HG03108 (cell line): Measurements from ENCODE around the gene RTBDN.
"Not testable (repeated sequence)": the region's sequence is repeated elsewhere in the genome, so short reads cannot be mapped to it uniquely, and the experiment has no call there.

Source experiments
- ATAC-seq: cut with Tn5 transposase; IDR thresholded peaks from one replicate; pipeline ENCODE4 v1.9.1; 2021; ENCODE audit warnings: moderate library complexity; ENCODE audit not compliant: unreplicated experiment

RTBDN gene

GRCh38 chr19:12825254-12826131 lies 8.9 kb downstream of the RTBDN start:
- ATAC-seq, result no peak

- no peak for ATAC-seq
These were observed 12.6 kb downstream of the RTBDN start for GRCh38 chr19:12821761-12822160.

GRCh38 chr19:12817810-12818209 lies 16.6 kb downstream of the RTBDN start:
- ATAC-seq, result not testable (repeated sequence)

GRCh38 chr19:12817188-12817587 lies 17.2 kb downstream of the RTBDN start:
- not testable (repeated sequence) for ATAC-seq

GRCh38 chr19:12815088-12815487 lies 19.3 kb downstream of the RTBDN start:
- ATAC-seq, result no peak

DNA sequence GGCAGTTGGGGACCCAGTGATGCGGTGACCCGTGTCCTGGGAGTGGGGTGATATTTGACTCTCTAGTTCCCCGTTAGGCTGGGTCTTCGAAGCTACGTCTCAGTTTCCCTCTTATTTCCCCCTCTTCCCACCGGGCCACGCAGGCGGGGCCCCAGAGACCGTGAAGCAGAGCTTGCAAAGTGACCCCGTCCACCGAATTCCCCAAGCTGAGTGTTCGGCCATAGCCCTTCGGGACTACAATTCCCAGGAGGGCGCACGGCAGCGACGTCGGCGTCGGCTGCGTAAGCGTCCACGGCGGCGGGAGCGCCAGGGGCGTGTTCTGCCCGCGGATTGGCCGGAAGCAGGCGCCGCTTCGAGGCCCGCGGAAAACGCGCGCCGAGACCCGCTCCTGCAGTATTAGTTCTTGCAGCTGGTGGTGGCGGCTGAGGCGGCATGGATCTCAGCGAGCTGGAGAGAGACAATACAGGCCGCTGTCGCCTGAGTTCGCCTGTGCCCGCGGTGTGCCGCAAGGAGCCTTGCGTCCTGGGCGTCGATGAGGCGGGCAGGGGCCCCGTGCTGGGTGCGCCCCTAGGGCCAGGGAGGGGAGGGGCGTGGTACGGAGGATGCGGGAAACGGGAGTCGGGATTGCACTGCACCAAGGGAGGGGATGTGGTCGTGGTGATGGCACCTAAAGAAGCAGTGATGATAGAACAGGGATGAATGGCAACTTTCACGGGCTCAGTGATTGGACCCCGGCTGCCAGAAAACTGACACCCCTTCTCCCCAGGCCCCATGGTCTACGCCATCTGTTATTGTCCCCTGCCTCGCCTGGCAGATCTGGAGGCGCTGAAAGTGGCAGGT lies 27.9 kb downstream of the RTBDN start, which contains the start of gene RNASEH2A:
RNASEH2A (plus strand) TSS at position 343 of the 840 bp plus-strand sequence; CDS start at position 433, 90 bp downstream.
- peak; percentile 78 for ATAC-seq

- no peak for ATAC-seq
These were observed 30.3 kb downstream of the RTBDN start for GRCh38 chr19:12804051-12804450.

- ATAC-seq, result no peak
These were observed 31.9 kb downstream of the RTBDN start for GRCh38 chr19:12802267-12803106.

DNA sequence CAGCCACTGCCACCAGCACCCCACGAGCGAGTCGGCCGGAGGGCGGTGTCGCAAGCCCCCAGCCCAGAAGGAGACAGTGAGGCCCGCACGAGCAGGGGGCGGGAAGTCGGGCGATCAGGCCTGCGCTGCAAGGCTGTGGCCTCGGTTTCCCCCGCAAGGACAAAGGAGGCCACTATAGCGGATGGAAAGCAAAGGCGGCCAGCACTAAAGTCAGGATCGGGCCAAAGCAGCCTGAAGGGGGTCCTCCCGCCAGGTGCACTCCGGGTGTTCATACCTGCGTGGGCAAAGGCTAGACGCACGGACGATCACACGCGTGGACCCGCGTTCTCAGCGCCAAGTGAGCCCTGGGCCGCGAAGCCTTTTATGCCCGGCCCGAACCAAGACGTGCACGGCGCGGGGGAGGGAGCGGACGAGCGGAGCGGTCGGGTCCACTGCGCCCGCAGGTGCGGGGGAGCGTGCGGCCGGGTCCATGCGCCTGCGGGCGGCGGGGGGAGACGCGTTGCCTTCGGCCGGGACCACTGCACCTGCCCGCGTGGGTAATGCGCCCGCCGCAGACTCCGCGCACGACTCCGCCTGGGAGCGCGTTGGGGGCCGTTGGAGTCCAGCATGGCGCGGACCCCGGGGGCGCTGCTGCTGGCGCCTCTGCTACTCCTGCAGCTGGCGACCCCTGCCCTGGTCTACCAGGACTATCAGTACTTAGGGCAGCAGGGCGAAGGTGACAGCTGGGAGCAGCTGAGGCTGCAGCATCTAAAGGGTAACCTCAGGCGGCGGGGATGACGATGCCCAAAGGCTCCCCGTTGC lies 32.7 kb downstream of the RTBDN start, which contains the start of the genes PRDX2 and THSD8:
PRDX2 (minus strand) TSS at position 335 of the 801 bp plus-strand sequence. CDS start 539 bp downstream, outside the sequence.
THSD8 (plus strand) TSS at position 604 of the 801 bp plus-strand sequence; CDS start at position 607, 3 bp downstream.
- no peak for ATAC-seq

GRCh38 chr19:12800923-12801465 lies 33.4 kb downstream of the RTBDN start:
- ATAC-seq, result no peak

- ATAC-seq, result no peak
These were observed 34.0 kb downstream of the RTBDN start for GRCh38 chr19:12800466-12800770.

DNA sequence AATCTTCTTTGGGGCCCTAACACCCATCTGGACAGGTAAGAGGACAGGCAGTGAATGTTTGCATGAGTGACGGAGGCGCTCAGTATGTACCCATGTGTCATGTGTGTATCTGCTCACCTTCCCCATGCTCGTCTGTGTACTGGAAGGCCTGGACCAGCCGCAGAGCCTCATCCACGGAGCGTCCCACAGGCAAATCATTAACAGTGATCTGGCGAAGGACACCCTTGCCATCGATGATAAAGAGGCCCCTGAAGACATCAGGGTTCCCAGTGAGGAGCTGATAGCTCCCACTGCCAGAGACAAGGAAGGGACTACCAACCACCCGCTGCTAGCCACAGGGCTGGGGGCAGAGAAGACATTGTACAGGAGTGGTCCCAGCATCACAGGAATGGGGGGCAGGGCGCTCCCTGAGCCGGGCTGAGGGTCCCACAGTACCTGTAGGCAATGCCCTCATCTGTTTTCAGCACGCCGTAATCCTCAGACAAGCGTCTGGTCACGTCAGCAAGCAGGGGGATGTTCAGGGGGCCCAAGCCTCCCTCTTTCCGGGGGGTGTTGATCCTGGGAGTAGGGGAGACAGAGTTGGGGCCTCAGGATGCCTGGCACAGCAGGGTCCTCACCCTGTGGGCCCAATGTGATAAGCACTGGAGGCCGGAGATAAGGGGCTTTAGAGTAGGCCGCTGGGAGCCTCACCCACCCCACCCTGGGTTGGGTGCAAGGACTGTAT lies 34.5 kb downstream of the RTBDN start:
- no peak for ATAC-seq

- ATAC-seq, result not testable (repeated sequence)
These were observed 36.8 kb downstream of the RTBDN start for GRCh38 chr19:12797607-12798006.

- ATAC-seq, result no peak
These were observed 37.2 kb downstream of the RTBDN start for GRCh38 chr19:12797141-12797587.

GRCh38 chr19:12796146-12797071 lies 38.0 kb downstream of the RTBDN start:
- ATAC-seq, result no peak

DNA sequence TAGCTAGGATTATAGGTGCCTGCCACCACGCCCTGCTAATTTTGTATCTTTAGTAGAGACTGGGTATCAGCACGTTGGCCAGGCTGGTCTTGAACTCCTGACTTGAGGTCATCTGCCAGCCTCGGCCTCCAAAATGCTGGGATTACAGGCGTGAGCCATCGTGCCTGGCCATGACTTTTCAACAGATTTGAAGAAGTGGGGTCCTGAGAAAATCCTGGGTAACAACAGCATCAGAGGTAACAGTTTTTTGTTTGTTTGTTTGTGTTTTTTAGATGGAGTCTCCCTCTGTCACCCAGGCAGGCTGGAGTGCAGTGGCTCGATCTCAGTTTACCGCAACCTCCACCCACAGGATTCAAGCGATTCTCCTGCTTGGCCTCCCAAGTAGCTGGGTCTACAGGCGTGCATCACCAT lies 39.4 kb downstream of the RTBDN start:
- ATAC-seq, result no peak

GRCh38 chr19:12794196-12794941 lies 40.0 kb downstream of the RTBDN start:
- no peak for ATAC-seq
